Measurements from ENCODE around the gene DNAAF3.

DNA sequence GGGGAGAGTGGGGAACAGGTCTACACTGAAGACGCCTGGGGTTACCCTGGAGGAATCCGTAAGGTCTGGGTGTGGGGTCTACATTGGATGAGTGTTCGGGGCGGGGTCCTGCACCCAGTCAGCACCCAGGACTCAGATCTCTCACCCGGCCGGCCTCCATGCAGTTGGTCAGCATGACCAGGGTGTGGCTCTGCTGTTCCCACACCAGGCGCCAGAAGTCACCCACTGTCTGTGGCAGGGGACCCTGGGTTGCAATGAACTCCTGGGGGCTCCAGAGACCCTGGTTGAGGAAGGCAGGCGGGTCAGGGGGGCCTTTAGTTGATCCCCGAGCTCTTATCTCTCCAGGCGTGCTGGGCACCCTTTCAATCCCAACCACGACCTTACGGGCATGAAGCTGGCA is 19.7 kb upstream of the DNAAF3 start:
- no peak for TF ChIP-seq POLR2A (IDR thresholded peaks at IDR 0.05)
- TF ChIP-seq, protein P1, sequence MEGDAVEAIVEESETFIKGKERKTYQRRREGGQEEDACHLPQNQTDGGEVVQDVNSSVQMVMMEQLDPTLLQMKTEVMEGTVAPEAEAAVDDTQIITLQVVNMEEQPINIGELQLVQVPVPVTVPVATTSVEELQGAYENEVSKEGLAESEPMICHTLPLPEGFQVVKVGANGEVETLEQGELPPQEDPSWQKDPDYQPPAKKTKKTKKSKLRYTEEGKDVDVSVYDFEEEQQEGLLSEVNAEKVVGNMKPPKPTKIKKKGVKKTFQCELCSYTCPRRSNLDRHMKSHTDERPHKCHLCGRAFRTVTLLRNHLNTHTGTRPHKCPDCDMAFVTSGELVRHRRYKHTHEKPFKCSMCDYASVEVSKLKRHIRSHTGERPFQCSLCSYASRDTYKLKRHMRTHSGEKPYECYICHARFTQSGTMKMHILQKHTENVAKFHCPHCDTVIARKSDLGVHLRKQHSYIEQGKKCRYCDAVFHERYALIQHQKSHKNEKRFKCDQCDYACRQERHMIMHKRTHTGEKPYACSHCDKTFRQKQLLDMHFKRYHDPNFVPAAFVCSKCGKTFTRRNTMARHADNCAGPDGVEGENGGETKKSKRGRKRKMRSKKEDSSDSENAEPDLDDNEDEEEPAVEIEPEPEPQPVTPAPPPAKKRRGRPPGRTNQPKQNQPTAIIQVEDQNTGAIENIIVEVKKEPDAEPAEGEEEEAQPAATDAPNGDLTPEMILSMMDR (IDR thresholded peaks at IDR 0.05), result no peak

Measured in lower leg skin (tissue), 3 donors.